Astrocyte (in vitro differentiated cells and primary cell): ENCODE results near the gene CD300LD.

Source experiments
- CTCF ChIP-seq: IDR thresholded peaks from 2 replicates; pipeline ENCODE4 v1.5.1; 2011; ENCODE audit warnings: low read depth, mild to moderate bottlenecking, inconsistent platforms, low read length, moderate library complexity; ENCODE audit not compliant: insufficient read depth
- EZH2 ChIP-seq: IDR thresholded peaks from 2 replicates; pipeline ENCODE4 v1.6.1; 2012; ENCODE audit warnings: mild to moderate bottlenecking, low read length, inconsistent platforms; ENCODE audit not compliant: insufficient read depth

DNA sequence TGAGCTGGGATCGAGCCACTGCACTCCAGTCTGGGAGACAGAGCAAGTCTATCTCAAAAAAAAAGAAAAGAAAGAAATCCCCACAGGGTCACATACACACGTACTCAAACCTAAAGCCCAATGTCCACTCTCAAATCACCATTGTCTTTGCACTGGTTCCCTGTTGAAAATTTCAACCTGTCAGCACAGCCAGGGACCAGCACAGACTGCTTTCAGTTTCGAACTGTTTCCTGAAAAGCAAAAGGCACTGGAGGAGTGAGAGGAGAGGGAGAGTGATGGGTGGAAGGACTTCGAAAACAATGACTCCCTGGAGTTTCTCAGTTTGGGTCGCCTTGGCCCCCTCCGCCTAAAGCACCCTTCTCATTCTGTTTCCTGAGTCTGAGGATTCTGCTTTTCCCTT, 37.2 kb downstream of the CD300LD start:
- no peak for TF ChIP-seq CTCF
- TF ChIP-seq EZH2 = no peak
